ENCODE measurements around the gene RPS6KL1. TPM values are rescaled to one million over a fixed set of nuclear protein-coding genes. Genes with fewer than 3 reads are reported as not detected.

The RPS6KL1 gene, protein sequence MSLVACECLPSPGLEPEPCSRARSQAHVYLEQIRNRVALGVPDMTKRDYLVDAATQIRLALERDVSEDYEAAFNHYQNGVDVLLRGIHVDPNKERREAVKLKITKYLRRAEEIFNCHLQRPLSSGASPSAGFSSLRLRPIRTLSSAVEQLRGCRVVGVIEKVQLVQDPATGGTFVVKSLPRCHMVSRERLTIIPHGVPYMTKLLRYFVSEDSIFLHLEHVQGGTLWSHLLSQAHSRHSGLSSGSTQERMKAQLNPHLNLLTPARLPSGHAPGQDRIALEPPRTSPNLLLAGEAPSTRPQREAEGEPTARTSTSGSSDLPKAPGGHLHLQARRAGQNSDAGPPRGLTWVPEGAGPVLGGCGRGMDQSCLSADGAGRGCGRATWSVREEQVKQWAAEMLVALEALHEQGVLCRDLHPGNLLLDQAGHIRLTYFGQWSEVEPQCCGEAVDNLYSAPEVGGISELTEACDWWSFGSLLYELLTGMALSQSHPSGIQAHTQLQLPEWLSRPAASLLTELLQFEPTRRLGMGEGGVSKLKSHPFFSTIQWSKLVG
- 1 to 10 TPM; 4.0 to 7.7 (median 6.5) TPM for total RNA-seq
- 10 to 100 TPM; 14.6 to 23.8 TPM for polyA plus RNA-seq

DNA sequence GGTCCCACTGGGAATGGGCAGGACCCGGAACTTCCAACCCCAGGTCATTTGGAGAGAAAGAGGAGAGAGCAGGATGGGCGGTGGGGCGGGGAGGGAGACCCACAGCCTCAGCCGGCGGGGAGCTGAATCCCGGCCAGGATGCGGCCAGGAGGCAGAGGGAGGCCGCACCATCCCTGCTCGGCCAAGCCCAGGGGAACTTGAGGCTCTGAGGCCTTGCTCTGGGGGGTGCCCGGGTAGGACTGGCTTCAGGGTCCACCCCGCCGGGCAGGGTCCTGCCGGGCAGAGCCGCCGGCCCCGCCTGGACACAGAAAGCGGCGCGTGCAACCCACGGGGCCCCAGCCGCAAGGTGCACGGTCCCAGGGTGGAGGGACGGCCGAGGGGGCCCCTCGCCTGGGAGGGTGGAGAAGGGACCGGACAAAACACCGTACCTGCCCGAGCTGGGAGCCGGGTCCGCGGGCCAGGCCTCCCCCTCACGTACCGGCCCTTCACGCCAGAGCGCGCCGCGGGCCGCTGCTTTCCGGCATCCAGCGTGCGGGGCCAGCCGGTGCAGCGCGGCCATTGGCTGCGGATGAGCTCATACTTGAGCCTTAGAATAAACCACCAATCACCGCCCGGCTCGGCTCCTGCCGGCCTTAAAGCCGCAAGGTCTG, at the start of gene RPS6KL1:
RPS6KL1 (minus strand) TSS at position 509 of the 650 bp plus-strand sequence. CDS start 1,719 bp downstream, outside the sequence.
- peak; percentile 99 to 100 (median 100) for ATAC-seq
- WGBS, 2 donors: 2 to 3% methylated on average over 47 to 51 of the region's 51 CpGs
- Histone ChIP-seq H3K9me3 (no peaks in the 10 kb centered on the region), H3K36me3 (no peaks in the 10 kb centered on the region), H3K27me3 (no peaks in the 10 kb centered on the region), H3K4me1 (no peaks in the 10 kb centered on the region), H3K27ac (no peak within 1 kb of the TSS), H3K4me3 (peak within 1 kb of the TSS; percentile 38 to 91 (median 72))
- FAIRE-seq: no peak
- DNase-seq: peak; percentile 80 to 94 (median 86)
- TF ChIP-seq, protein P1, sequence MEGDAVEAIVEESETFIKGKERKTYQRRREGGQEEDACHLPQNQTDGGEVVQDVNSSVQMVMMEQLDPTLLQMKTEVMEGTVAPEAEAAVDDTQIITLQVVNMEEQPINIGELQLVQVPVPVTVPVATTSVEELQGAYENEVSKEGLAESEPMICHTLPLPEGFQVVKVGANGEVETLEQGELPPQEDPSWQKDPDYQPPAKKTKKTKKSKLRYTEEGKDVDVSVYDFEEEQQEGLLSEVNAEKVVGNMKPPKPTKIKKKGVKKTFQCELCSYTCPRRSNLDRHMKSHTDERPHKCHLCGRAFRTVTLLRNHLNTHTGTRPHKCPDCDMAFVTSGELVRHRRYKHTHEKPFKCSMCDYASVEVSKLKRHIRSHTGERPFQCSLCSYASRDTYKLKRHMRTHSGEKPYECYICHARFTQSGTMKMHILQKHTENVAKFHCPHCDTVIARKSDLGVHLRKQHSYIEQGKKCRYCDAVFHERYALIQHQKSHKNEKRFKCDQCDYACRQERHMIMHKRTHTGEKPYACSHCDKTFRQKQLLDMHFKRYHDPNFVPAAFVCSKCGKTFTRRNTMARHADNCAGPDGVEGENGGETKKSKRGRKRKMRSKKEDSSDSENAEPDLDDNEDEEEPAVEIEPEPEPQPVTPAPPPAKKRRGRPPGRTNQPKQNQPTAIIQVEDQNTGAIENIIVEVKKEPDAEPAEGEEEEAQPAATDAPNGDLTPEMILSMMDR (IDR thresholded peaks at IDR 0.05): no peak
- intact Hi-C loops (cut with DNase I): no loop called here

DNA sequence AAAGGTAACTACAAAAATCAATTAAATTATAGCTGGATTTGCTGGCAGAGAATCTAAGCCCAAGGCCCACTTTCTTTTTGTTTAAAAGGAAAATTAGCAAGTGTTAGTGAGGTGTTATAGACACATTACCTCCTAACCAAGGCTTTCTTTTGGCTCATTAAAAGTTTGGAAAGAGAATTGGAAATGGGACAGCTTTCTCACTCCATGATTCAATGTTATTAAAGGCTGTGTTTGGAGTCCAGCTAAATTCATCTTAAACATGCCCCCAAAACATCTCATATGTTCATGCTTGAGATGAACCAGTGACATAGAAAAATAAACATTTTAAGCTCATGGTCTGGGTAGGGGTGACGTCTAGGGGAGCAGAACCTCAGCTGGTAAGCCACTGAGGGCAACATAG, 45.8 kb upstream of the RPS6KL1 start:
- DNase-seq (no peak), ATAC-seq (no peak), FAIRE-seq (no peak)
- Histone ChIP-seq H3K4me1 (no peaks in the 10 kb centered on the region), H3K27me3 (no peaks in the 10 kb centered on the region), H3K9me3 (no peaks in the 10 kb centered on the region), H3K27ac (no peak overlapping the region), H3K36me3 (no peaks in the 10 kb centered on the region), H3K4me3 (no peak overlapping the region)
- intact Hi-C loops (cut with DNase I): no loop called here
- TF ChIP-seq, protein P1 (IDR thresholded peaks at IDR 0.05): no peak
- WGBS, 2 donors: 47 to 62% methylated on average over 1 of the region's 1 CpG

DNA sequence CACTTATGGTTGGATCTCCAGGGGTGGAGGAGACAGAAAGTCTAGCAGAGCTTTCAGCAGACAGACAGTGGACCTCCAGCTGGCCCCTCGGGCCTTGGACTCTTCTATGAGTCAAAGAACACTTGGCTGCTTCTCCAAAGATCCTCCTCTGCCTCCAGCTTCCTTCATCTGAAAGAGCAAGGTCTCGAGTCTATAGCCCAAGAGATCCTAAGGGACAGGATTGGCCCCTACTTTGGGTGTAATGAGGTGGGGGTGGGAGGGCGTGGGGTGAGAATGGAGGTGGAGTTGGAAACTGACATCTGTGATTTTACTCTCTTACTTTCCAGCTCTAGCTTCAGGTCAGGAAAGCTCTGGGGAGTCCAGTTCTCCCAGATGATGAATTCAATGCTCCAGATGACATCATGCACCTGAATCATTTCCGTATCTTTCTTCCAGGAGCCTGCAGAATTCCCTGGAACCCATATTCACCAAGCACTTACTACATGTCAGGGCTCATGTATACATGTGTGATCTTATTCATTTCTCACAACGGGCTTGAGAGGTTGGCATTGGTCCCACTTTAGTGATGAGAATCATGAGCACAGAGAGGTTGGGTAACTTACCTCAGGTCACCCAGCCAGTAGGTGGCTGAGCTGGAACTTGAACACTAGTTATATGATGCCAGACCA, 42.6 kb upstream of the RPS6KL1 start:
- Histone ChIP-seq H3K36me3 (no peaks in the 10 kb centered on the region), H3K27ac (no peak overlapping the region), H3K9me3 (no peaks in the 10 kb centered on the region), H3K4me3 (no peak overlapping the region), H3K27me3 (no peaks in the 10 kb centered on the region), H3K4me1 (no peaks in the 10 kb centered on the region)
- ATAC-seq (peak in 1 of 4 donors; percentile 42), DNase-seq (no peak), FAIRE-seq (no peak)
- intact Hi-C loops (cut with DNase I): no loop called here
- TF ChIP-seq, protein P1 (IDR thresholded peaks at IDR 0.05): no peak
- 68 to 77% methylated on average over 5 of the region's 5 CpGs for WGBS, 2 donors

DNA sequence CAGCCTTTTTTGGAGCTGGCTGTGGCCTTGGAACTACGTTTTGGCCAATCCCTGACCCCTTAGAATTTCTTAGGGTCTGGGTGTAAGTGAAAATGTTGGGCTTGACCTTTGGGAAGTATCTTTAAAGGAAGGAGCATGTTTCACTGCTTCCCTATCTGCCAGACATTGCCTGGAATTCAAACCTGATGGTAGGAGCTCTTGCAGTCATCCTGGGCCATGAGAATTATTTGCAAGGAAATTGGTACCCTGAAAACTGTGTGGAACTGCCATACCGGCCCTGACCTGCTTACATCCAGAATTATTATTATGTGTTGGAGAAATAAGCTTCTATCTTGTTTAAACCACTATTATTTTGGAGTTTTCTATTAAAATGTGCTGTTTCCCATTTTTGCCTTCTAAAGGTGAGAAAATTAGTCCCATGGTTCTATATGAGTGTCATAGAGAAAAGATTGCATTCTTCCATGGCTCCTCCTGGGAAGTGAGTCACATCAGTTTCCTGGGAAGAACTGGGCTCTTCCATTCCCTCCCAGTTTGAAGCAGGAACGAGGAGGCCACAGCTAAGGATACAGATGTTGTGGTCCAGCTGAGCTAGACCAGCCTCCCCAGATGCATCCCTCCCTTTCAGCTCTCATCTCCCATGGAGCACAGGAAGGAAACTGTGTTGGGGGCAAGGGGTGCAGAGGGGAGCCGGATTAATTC, 41.9 kb upstream of the RPS6KL1 start:
- Histone ChIP-seq H3K4me1 (no peaks in the 10 kb centered on the region), H3K4me3 (no peak overlapping the region), H3K9me3 (no peaks in the 10 kb centered on the region), H3K27me3 (no peaks in the 10 kb centered on the region), H3K36me3 (no peaks in the 10 kb centered on the region), H3K27ac (no peak overlapping the region)
- TF ChIP-seq, protein P1 (IDR thresholded peaks at IDR 0.05): no peak
- FAIRE-seq (no peak), ATAC-seq (peak in 1 of 4 donors; percentile 26), DNase-seq (no peak)
- WGBS, 2 donors: 55 to 64% methylated on average over 4 of the region's 4 CpGs
- intact Hi-C loops (cut with DNase I): no loop called here

All from pancreas (tissue), 10 donors.